ENCODE measurements around the gene XCL2.

Gene XCL2

DNA sequence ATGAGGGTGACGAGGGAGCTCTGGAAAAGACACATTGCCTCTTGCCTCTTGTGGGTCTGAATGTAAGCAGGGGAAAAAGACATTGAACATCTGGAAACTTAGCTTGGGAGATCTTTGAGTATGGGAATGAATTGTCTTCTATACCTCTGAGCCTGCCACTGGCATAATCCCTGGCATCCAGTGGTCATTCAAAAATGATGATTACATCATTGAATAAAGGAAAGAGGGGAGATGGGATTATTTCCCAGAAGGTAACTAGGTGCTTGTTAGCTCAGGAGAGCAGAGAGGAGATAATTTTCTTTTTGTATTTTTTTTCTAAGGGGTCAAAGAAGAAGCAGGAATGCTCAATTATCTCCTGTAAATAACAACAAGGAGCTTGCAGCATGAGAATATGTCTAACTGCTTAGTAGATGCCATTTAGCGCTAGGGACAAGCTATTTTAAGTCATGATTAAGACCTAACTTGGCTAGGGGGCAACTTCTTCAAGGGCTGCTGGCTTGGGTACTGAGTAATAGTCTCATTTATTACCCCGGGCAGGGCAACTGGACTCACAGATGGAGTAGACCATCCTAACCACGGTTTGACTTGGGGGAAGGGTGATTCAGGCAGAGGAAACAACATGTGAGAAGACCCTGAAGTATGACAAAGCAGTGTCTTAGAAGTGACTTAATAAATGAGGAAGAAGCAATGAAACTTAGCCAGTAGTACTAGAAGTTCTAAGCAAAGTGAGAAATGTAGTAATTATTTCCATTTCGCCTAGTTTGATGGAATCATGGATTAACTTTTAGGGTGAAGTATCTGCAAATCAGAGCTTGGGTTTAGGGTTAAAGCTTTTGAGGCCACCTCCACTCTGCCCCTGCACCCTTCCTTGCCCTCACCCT lies 11.0 kb upstream of the XCL2 start:
- no peak overlapping the region for H3K4me2 ChIP-seq (ENCODE audit: insufficient read depth, low read length)
- no peak for ATAC-seq (ENCODE audit: insufficient read depth, low read depth)
- DNase-seq, result no peak

DNA sequence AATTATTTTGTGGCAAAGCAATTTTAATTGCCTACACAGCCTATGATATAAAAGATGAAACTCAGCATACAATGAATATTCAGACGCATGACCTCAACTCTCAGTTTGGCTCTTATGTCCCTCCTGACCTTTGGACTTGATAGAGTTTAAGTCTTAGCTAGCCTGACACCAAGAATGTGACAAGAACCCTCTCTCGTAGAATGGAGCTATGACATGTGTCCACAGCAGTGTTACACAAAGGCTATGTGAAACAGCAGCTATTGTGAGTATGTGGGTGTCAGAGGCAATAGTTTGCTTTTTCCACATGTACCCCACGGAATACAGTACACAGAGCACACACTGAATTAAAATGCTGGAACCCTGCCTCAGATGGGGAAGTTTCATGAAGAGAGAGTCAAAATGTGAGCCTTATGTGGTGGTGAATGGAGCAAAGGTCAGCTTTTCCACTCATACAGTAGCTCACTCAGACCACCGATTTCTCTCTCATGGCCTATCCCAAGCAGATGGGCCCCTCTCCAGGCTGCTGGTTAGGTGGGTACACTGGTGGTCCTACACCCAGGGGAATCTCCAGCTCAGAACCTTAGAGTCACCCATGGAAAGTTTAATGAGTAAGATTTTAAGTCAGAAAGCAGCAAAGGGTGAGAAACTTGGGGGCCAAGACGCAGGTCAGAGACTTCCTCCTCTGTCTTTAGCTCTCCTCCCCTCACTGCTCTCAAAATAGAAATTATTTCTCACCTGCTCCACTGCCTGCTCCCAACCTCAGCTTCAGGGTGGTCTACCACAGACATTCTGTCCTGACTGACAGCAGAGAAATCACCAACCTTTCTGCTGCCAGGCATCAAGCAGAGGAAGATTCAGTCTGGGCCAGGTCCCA lies 10.1 kb upstream of the XCL2 start:
- no peak for TF ChIP-seq EZH2 (IDR thresholded peaks at IDR 0.05; ENCODE audit: borderline replicate concordance, low read depth, low read length, severe bottlenecking)
- TF ChIP-seq, protein P1, sequence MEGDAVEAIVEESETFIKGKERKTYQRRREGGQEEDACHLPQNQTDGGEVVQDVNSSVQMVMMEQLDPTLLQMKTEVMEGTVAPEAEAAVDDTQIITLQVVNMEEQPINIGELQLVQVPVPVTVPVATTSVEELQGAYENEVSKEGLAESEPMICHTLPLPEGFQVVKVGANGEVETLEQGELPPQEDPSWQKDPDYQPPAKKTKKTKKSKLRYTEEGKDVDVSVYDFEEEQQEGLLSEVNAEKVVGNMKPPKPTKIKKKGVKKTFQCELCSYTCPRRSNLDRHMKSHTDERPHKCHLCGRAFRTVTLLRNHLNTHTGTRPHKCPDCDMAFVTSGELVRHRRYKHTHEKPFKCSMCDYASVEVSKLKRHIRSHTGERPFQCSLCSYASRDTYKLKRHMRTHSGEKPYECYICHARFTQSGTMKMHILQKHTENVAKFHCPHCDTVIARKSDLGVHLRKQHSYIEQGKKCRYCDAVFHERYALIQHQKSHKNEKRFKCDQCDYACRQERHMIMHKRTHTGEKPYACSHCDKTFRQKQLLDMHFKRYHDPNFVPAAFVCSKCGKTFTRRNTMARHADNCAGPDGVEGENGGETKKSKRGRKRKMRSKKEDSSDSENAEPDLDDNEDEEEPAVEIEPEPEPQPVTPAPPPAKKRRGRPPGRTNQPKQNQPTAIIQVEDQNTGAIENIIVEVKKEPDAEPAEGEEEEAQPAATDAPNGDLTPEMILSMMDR (IDR thresholded peaks at IDR 0.05; ENCODE audit: borderline replicate concordance, extremely low read depth, low read length, poor library complexity, severe bottlenecking), result no peak
- Histone ChIP-seq H3K27me3 (ENCODE audit: insufficient read depth, low read length, poor library complexity) (no peaks in the 10 kb centered on the region), H3K79me2 (ENCODE audit: insufficient read depth, low read length) (no peaks in the 10 kb centered on the region), H3K4me3 (ENCODE audit: low read depth in 1 of 2, low read length in 2 of 2) (no peak overlapping the region), H3K36me3 (ENCODE audit: insufficient read depth, low read length) (no peaks in the 10 kb centered on the region), H2AFZ (ENCODE audit: low read depth, low read length) (no peak overlapping the region), H3K27ac (ENCODE audit: low read length) (no peak overlapping the region), H3K9me3 (ENCODE audit: insufficient read depth, low read length, severe bottlenecking) (no peaks in the 10 kb centered on the region), H3K4me2 (ENCODE audit: insufficient read depth, low read length) (no peak overlapping the region), H3K4me1 (ENCODE audit: insufficient read depth, low read length) (0 out of 2 replicates have a peak, but pooled peaks cover 2% of the 10 kb centered on the region), H4K20me1 (ENCODE audit: insufficient read depth, low read length) (no peaks in the 10 kb centered on the region), H3K9ac (ENCODE audit: low read depth, low read length) (no peak overlapping the region)
- ATAC-seq (ENCODE audit: insufficient read depth, low read depth) (peak; percentile 76), DNase-seq (peak; percentile 26)

More for the DNA sequence above, 11.0 kb upstream of the XCL2 start:
- Histone ChIP-seq H3K27ac (ENCODE audit: low read length) (no peak overlapping the region), H3K4me3 (ENCODE audit: low read depth in 1 of 2, low read length in 2 of 2) (no peak overlapping the region), H3K4me1 (ENCODE audit: insufficient read depth, low read length) (0 out of 2 replicates have a peak, but pooled peaks cover 2% of the 10 kb centered on the region), H4K20me1 (ENCODE audit: insufficient read depth, low read length) (no peaks in the 10 kb centered on the region), H3K9ac (ENCODE audit: low read depth, low read length) (no peak overlapping the region), H3K79me2 (ENCODE audit: insufficient read depth, low read length) (no peaks in the 10 kb centered on the region), H3K36me3 (ENCODE audit: insufficient read depth, low read length) (no peaks in the 10 kb centered on the region), H2AFZ (ENCODE audit: low read depth, low read length) (0 out of 2 replicates have a peak overlapping the region, but pooled peaks have one; percentile 21), H3K9me3 (ENCODE audit: insufficient read depth, low read length, severe bottlenecking) (no peaks in the 10 kb centered on the region), H3K27me3 (ENCODE audit: insufficient read depth, low read length, poor library complexity) (no peaks in the 10 kb centered on the region)
- no peak for TF ChIP-seq EZH2 (IDR thresholded peaks at IDR 0.05; ENCODE audit: borderline replicate concordance, low read depth, low read length, severe bottlenecking)
- TF ChIP-seq, protein P1 (IDR thresholded peaks at IDR 0.05; ENCODE audit: borderline replicate concordance, extremely low read depth, low read length, poor library complexity, severe bottlenecking), result no peak

DNA sequence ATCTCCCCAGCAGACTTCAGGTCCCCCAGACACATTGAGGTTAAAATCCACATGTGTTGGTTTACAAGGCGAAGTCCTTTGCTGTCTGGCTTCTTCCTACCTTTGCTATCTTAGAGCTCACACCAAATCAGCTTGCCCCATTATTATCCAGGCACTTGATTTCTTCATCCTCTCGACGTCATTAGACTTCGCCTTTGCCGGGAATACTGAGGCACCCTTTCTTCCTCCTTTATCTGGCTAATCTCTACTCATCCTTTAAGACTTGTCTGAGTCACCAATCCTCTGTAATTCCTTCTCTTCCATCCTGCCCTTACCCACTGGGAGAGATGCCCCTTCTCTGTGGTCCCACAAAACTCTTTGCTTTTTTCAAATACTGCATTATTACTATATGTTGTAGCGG lies 9.2 kb upstream of the XCL2 start:
- no peak overlapping the region for H2AFZ ChIP-seq (ENCODE audit: low read depth, low read length)
- 0 out of 2 replicates have a peak, but pooled peaks cover 2% of the 10 kb centered on the region for H3K4me1 ChIP-seq (ENCODE audit: insufficient read depth, low read length)
- no peaks in the 10 kb centered on the region for H3K36me3 ChIP-seq (ENCODE audit: insufficient read depth, low read length)

More for the DNA sequence above, 9.2 kb upstream of the XCL2 start:
- no peak for ATAC-seq (ENCODE audit: insufficient read depth, low read depth)
- Histone ChIP-seq H3K27ac (ENCODE audit: low read length) (no peak overlapping the region), H3K79me2 (ENCODE audit: insufficient read depth, low read length) (no peaks in the 10 kb centered on the region), H3K9ac (ENCODE audit: low read depth, low read length) (no peak overlapping the region), H3K27me3 (ENCODE audit: insufficient read depth, low read length, poor library complexity) (no peaks in the 10 kb centered on the region), H4K20me1 (ENCODE audit: insufficient read depth, low read length) (no peaks in the 10 kb centered on the region), H3K4me2 (ENCODE audit: insufficient read depth, low read length) (no peak overlapping the region), H3K9me3 (ENCODE audit: insufficient read depth, low read length, severe bottlenecking) (no peaks in the 10 kb centered on the region), H3K4me3 (ENCODE audit: low read depth in 1 of 2, low read length in 2 of 2) (no peak overlapping the region)
- no peak for DNase-seq
- no peak for TF ChIP-seq EZH2 (IDR thresholded peaks at IDR 0.05; ENCODE audit: borderline replicate concordance, low read depth, low read length, severe bottlenecking)
- TF ChIP-seq, protein P1 (IDR thresholded peaks at IDR 0.05; ENCODE audit: borderline replicate concordance, extremely low read depth, low read length, poor library complexity, severe bottlenecking), result no peak

All from DND-41 (cell line).